Fibroblast of mammary gland (primary cell): ENCODE results near the gene DNAH6.

Source experiments
- DNase-seq: peaks from one replicate; pipeline ENCODE4 v3.0.0-alpha.2; 2010; ENCODE audit warnings: low read depth
- H3K4me3 ChIP-seq: 2 replicates; pipeline ENCODE4 v1.5.1; 2011; ENCODE audit warnings: low read depth, mild to moderate bottlenecking, low read length, moderate library complexity; ENCODE audit not compliant: control insufficient read depth
- TF ChIP-seq, protein P1 (sequence below): conservative IDR thresholded peaks from 2 replicates; pipeline ENCODE4 v1.5.1; 2011; ENCODE audit warnings: low read depth, low read length, inconsistent platforms; ENCODE audit not compliant: control insufficient read depth, insufficient read depth

DNAH6 gene

DNA sequence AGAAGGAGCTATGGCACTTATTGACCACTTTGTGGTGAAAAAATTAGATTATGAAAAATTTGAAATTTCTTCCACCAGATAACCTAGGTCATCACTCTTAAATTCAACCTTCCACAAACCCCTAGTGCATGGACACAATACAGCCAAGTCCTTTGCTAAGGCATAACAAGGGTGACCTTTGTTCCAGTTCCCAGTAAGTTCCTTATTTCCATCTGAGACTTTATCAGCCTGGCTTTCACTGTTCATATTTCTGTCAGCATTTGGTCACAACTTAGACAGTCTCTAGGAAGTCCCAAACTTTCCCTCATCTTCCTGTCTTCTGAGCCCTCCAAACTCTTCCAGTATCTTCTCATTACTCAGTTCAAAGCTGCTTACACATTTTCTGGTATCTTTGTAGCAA is 232.0 kb downstream of the DNAH6 start:
- TF ChIP-seq, protein P1, sequence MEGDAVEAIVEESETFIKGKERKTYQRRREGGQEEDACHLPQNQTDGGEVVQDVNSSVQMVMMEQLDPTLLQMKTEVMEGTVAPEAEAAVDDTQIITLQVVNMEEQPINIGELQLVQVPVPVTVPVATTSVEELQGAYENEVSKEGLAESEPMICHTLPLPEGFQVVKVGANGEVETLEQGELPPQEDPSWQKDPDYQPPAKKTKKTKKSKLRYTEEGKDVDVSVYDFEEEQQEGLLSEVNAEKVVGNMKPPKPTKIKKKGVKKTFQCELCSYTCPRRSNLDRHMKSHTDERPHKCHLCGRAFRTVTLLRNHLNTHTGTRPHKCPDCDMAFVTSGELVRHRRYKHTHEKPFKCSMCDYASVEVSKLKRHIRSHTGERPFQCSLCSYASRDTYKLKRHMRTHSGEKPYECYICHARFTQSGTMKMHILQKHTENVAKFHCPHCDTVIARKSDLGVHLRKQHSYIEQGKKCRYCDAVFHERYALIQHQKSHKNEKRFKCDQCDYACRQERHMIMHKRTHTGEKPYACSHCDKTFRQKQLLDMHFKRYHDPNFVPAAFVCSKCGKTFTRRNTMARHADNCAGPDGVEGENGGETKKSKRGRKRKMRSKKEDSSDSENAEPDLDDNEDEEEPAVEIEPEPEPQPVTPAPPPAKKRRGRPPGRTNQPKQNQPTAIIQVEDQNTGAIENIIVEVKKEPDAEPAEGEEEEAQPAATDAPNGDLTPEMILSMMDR = no peak
- no peak overlapping the region for H3K4me3 ChIP-seq
- no peak for DNase-seq

- DNase-seq = no peak
- TF ChIP-seq, protein P1 = no peak
- H3K4me3 ChIP-seq = no peak overlapping the region
Measured at GRCh38 chr2:84749442-84749841, 233.1 kb downstream of the DNAH6 start.

- H3K4me3 ChIP-seq = no peak overlapping the region
- TF ChIP-seq, protein P1 = no peak
- no peak for DNase-seq
Measured at GRCh38 chr2:84755096-84755495, 238.8 kb downstream of the DNAH6 start.

DNA sequence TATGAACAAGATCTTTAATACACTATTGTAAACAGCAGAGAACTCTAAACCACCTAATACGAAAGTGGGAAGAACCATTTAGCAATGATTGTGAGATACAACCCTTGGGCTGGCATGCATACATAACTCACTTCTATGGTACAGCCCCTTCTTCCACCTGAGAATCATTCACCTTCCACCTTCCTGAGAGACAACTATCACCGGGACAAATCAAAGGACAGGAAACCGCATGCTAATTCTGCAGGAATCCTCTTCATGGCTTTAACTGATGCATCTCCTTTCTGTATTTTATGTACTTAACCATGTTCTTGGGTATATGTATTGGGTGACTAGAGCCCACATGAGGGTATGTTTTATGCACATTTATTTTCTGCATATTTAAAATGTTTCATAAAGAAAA is 241.3 kb downstream of the DNAH6 start:
- H3K4me3 ChIP-seq = no peak overlapping the region
- DNase-seq = no peak
- TF ChIP-seq, protein P1 = no peak

DNA sequence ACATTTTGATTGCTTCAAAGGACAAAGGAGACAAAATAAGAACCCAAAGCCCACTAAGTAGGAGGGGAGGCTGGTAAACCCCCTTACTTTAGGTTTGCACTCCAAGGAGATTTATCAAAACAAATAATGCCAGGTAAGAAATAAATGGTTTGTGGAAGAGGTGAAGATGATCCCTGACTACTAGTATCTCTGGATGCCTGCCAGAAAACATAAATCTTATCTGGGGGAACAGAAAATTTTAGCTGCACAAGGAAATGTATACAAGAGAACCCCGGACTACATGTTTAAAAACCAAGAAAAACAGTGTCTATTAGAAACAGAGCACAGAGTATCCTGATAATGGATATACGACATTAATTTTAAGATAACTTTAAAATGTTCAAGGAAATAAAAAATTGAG is 250.5 kb downstream of the DNAH6 start:
- TF ChIP-seq, protein P1 = no peak
- DNase-seq = no peak

GRCh38 chr2:84768840-84769239 is 252.5 kb downstream of the DNAH6 start:
- no peak for DNase-seq
- no peak overlapping the region for H3K4me3 ChIP-seq
- TF ChIP-seq, protein P1 = no peak

More for the DNA sequence above, 250.5 kb downstream of the DNAH6 start:
- H3K4me3 ChIP-seq = no peak overlapping the region

DNA sequence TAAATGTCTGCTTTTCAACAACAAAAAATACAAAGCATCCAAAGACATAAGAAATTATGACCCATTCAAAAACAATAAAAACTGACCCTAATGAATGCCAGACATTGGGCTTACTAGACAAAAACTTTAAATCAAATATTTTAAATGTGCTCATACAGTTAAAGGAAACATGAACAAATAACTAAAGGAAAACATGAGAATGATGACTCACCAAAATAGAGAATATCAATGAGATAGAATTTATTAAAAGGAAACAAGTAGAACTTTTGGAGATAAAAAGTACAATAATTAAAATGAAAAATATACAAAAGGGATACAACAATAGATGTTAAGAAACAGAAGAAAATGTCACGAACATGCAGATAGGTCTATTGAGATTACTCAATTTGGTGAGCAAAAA is 254.0 kb downstream of the DNAH6 start:
- DNase-seq = no peak
- TF ChIP-seq, protein P1 = no peak
- H3K4me3 ChIP-seq = no peak overlapping the region
